Osteoblast (primary cell): ENCODE measurements around the gene PHOX2B. TPM values are rescaled to one million over a fixed set of nuclear protein-coding genes. Genes with fewer than 3 reads are reported as not detected.

ENCODE experiments used
- DNase-seq: peaks from one replicate; pipeline ENCODE4 v3.0.0; 2011; ENCODE audit warnings: low spot score, mixed read lengths; ENCODE audit not compliant: insufficient read length; ENCODE audit errors: missing footprints
- H2AFZ ChIP-seq: 2 replicates; pipeline ENCODE4 v1.6.0; 2011; ENCODE audit warnings: mild to moderate bottlenecking, low read length
- H3K27ac ChIP-seq: 2 replicates; pipeline ENCODE4 v1.5.1; 2011; ENCODE audit warnings: mild to moderate bottlenecking, low read depth, low read length, moderate library complexity
- H3K27me3 ChIP-seq: 2 replicates; pipeline ENCODE4 v1.6.0; 2012; ENCODE audit warnings: mild to moderate bottlenecking, control low read depth, inconsistent platforms, low read length, moderate library complexity; ENCODE audit not compliant: insufficient read depth
- H3K36me3 ChIP-seq: 2 replicates; pipeline ENCODE4 v1.5.1; 2011; ENCODE audit warnings: mild to moderate bottlenecking, low read length, control low read depth, moderate library complexity; ENCODE audit not compliant: insufficient read depth
- H3K4me1 ChIP-seq: 2 replicates; pipeline ENCODE4 v1.5.1; 2011; ENCODE audit warnings: mild to moderate bottlenecking, low read length, control low read depth, moderate library complexity; ENCODE audit not compliant: insufficient read depth
- H3K4me2 ChIP-seq: 2 replicates; pipeline ENCODE4 v1.6.0; 2011; ENCODE audit warnings: mild to moderate bottlenecking, low read length; ENCODE audit not compliant: insufficient read depth
- H3K4me3 ChIP-seq: fragments of 200-600 bp; sonication (generic); 3 replicates; pipeline ENCODE4 v1.5.1; 2012; ENCODE audit warnings: mild to moderate bottlenecking, low read length, inconsistent platforms; ENCODE audit not compliant: insufficient read depth
- H3K79me2 ChIP-seq: 2 replicates; pipeline ENCODE4 v1.6.0; 2012; ENCODE audit warnings: mild to moderate bottlenecking, low read length, control low read depth, inconsistent platforms; ENCODE audit not compliant: insufficient read depth
- H3K9me3 ChIP-seq: 2 replicates; pipeline ENCODE4 v1.5.1; 2011; ENCODE audit warnings: low read depth, low read length, control low read depth
- H4K20me1 ChIP-seq: 2 replicates; pipeline ENCODE4 v1.6.0; 2012; ENCODE audit warnings: mild to moderate bottlenecking, low read length, control low read depth; ENCODE audit not compliant: insufficient read depth
- total RNA-seq: library from RNA; depleted of rRNA; stranded (reverse); fragments of >200 nt; gene quantifications from 2 replicates; pipeline ENCODE4 v1.2.3, GENCODE V29; 2012
- TF ChIP-seq, protein P1 (sequence below): IDR thresholded peaks from 2 replicates; pipeline ENCODE4 v1.5.1; 2011; ENCODE audit warnings: mild to moderate bottlenecking, low read depth, low read length, moderate library complexity; ENCODE audit errors: extremely low read depth

Gene PHOX2B
- total RNA-seq, 1 donor = not detected

DNA sequence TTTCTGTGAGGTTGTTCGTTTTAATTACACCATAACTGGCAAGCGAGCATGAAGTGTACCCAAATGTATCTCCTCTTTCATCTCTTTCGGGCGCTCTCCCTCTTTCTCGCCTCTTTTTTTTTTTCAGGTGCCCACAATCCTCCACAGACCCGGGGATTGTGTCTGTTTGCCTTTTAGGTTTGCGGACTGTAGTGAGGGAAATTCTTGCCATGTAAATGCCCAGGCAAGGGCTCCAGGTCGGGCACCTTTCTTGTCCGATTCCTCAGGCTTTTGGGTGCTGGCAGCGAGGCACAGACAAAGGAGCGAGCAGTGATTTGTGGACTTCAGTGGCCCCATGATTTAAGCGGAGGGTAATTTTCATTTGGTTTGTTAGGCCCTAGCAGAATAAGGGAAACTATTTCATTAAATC lies 1.1 kb upstream of the PHOX2B start:
- H3K4me2 ChIP-seq = no peak overlapping the region
- H3K9me3 ChIP-seq = no peaks in the 10 kb centered on the region
- H2AFZ ChIP-seq = no peak overlapping the region
- TF ChIP-seq, protein P1, sequence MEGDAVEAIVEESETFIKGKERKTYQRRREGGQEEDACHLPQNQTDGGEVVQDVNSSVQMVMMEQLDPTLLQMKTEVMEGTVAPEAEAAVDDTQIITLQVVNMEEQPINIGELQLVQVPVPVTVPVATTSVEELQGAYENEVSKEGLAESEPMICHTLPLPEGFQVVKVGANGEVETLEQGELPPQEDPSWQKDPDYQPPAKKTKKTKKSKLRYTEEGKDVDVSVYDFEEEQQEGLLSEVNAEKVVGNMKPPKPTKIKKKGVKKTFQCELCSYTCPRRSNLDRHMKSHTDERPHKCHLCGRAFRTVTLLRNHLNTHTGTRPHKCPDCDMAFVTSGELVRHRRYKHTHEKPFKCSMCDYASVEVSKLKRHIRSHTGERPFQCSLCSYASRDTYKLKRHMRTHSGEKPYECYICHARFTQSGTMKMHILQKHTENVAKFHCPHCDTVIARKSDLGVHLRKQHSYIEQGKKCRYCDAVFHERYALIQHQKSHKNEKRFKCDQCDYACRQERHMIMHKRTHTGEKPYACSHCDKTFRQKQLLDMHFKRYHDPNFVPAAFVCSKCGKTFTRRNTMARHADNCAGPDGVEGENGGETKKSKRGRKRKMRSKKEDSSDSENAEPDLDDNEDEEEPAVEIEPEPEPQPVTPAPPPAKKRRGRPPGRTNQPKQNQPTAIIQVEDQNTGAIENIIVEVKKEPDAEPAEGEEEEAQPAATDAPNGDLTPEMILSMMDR = no peak
- H3K27ac ChIP-seq = no peak overlapping the region
- H3K4me3 ChIP-seq = no peak overlapping the region
- peaks cover 89% of the 10 kb centered on the region for H3K27me3 ChIP-seq
- H4K20me1 ChIP-seq = no peaks in the 10 kb centered on the region
- H3K79me2 ChIP-seq = no peaks in the 10 kb centered on the region
- no peaks in the 10 kb centered on the region for H3K36me3 ChIP-seq
- DNase-seq = no peak
- H3K4me1 ChIP-seq = no peaks in the 10 kb centered on the region

GRCh38 chr4:41748074-41748570 lies 403 bp downstream of the PHOX2B start:
- TF ChIP-seq, protein P1 = no peak
- Histone ChIP-seq H4K20me1 (no peaks in the 10 kb centered on the region), H2AFZ (no peak overlapping the region), H3K36me3 (no peaks in the 10 kb centered on the region), H3K27ac (no peak overlapping the region), H3K4me1 (no peaks in the 10 kb centered on the region), H3K79me2 (no peaks in the 10 kb centered on the region), H3K4me3 (no peak overlapping the region), H3K27me3 (peaks cover 95% of the 10 kb centered on the region), H3K9me3 (no peaks in the 10 kb centered on the region), H3K4me2 (no peak overlapping the region)
- peak; percentile 87 for DNase-seq

GRCh38 chr4:41747230-41748055 lies 1.1 kb downstream of the PHOX2B start:
- peak; percentile 68 for DNase-seq
- TF ChIP-seq, protein P1 = no peak
- H3K79me2 ChIP-seq = no peaks in the 10 kb centered on the region
- H4K20me1 ChIP-seq = no peaks in the 10 kb centered on the region
- no peaks in the 10 kb centered on the region for H3K9me3 ChIP-seq
- H3K4me2 ChIP-seq = no peak overlapping the region
- H3K27me3 ChIP-seq = peaks cover 90% of the 10 kb centered on the region
- H3K4me3 ChIP-seq = no peak overlapping the region
- no peak overlapping the region for H3K27ac ChIP-seq
- no peak overlapping the region for H2AFZ ChIP-seq
- no peaks in the 10 kb centered on the region for H3K4me1 ChIP-seq
- no peaks in the 10 kb centered on the region for H3K36me3 ChIP-seq

DNA sequence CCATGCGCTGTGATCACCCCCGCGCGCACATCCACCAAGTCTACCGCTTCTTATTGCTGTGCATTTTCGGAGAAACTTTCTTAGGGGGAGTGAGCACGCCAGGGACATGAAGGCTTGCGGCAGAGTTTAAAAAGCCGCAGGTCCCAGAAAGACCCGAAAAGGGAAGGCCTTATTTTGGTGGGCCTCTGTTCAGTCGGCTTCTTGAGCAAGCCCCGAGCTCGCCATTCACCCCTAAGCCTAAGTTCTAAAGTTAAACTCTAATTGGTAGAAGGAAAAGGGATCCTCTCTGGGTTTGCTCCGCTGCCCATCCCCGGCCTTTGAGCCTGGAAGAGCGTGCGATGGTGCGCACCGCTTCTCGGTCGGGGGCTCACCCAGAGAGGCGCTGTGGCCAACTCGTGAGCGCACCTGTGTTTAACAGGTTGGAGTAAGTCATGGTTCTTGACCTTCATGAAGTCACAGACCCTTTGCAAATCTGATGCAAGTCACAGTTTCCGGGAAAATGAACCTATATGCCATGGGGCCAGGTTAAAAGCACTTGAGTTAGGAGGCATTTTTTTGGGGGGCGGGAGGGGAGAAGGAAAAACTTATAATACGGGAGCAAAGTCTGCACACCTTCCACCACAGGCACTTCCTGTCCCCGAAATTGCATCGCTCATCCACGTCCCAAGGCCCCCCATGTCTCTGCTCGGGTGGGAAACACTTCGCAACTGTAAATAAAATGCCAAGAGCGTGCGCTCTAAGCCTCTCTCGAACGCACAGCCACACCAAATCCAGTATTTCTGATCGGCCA lies 1.9 kb downstream of the PHOX2B start:
- Histone ChIP-seq H3K9me3 (no peaks in the 10 kb centered on the region), H3K79me2 (no peaks in the 10 kb centered on the region), H3K4me1 (no peaks in the 10 kb centered on the region), H3K27me3 (peaks cover 82% of the 10 kb centered on the region), H3K4me3 (no peak overlapping the region), H3K36me3 (no peaks in the 10 kb centered on the region), H3K27ac (no peak overlapping the region), H3K4me2 (no peak overlapping the region), H4K20me1 (no peaks in the 10 kb centered on the region), H2AFZ (no peak overlapping the region)
- TF ChIP-seq, protein P1 = no peak
- DNase-seq = peak; percentile 74
